SK-N-SH treated with all-trans-retinoic acid at 6 μM for 48 hours (cell line): Measurements from ENCODE around the gene PRODH2.

Experiments used
- ARNTL ChIP-seq: fragments of 450-650 bp; formaldehyde crosslinking; IDR thresholded peaks from 2 replicates; pipeline ENCODE4 v1.5.0; 2020; ENCODE audit warnings: low read depth, mild to moderate bottlenecking, moderate library complexity, borderline replicate concordance
- CREB5 ChIP-seq: fragments of 250-450 bp; sonication (Bioruptor Pico); IDR thresholded peaks from 2 replicates; pipeline ENCODE4 v1.5.1; 2020; ENCODE audit warnings: low read depth, mild to moderate bottlenecking, moderate library complexity
- CSRNP3 ChIP-seq: fragments of 250-450 bp; sonication (Bioruptor Pico); IDR thresholded peaks from 2 replicates; pipeline ENCODE4 v1.5.1; 2021; ENCODE audit warnings: mild to moderate bottlenecking, moderate library complexity
- GLIS3 ChIP-seq: fragments of 250-450 bp; sonication (Bioruptor Pico); IDR thresholded peaks from 2 replicates; pipeline ENCODE4 v1.5.0; 2020; ENCODE audit warnings: mild to moderate bottlenecking, moderate library complexity
- ISL1 ChIP-seq: fragments of 250-450 bp; sonication (Bioruptor Pico); IDR thresholded peaks from 2 replicates; pipeline ENCODE4 v2.1.2; 2022; ENCODE audit warnings: mild to moderate bottlenecking, moderate library complexity
- OSR1 ChIP-seq: fragments of 250-450 bp; sonication (Bioruptor Pico); IDR thresholded peaks from 2 replicates; pipeline ENCODE4 v1.8.0; 2022; ENCODE audit warnings: moderate library complexity, mild to moderate bottlenecking, inconsistent platforms
- PATZ1 ChIP-seq: fragments of 250-450 bp; sonication (Bioruptor Pico); IDR thresholded peaks from 2 replicates; pipeline ENCODE4 v1.8.0; 2020; ENCODE audit warnings: mild to moderate bottlenecking, moderate library complexity, borderline replicate concordance
- TCF4 ChIP-seq: fragments of 250-450 bp; sonication (Bioruptor Pico); IDR thresholded peaks from 2 replicates; pipeline ENCODE4 v1.8.0; 2021; ENCODE audit warnings: mild to moderate bottlenecking, moderate library complexity, borderline replicate concordance
- ZFP3 ChIP-seq: fragments of 250-450 bp; sonication (Bioruptor Pico); IDR thresholded peaks from 2 replicates; pipeline ENCODE4 v1.5.0; 2020; ENCODE audit warnings: mild to moderate bottlenecking, moderate library complexity
- ZNF565 ChIP-seq: fragments of 450-650 bp; formaldehyde crosslinking; conservative IDR thresholded peaks from 2 replicates; pipeline ENCODE4 v1.5.0; 2020; ENCODE audit warnings: low read depth, mild to moderate bottlenecking, moderate library complexity
- ZNF70 ChIP-seq: fragments of 450-650 bp; formaldehyde crosslinking; IDR thresholded peaks from 2 replicates; pipeline ENCODE4 v1.5.0; 2020; ENCODE audit warnings: mild to moderate bottlenecking, moderate library complexity

GRCh38 chr19:35780058-35780457 is 32.6 kb downstream of the PRODH2 start:
- TF ChIP-seq ZNF565 = no peak
- no peak for TF ChIP-seq PATZ1 (CRISPR knock-in tag)
- no peak for TF ChIP-seq CSRNP3 (CRISPR knock-in tag)
- TF ChIP-seq TCF4 (CRISPR knock-in tag) = no peak
- TF ChIP-seq CREB5 (CRISPR knock-in tag) = no peak
- no peak for TF ChIP-seq ARNTL
- TF ChIP-seq ZNF70 (CRISPR knock-in tag) = no peak
- no peak for TF ChIP-seq ZFP3 (CRISPR knock-in tag)
- TF ChIP-seq OSR1 = no peak
- TF ChIP-seq ISL1 (CRISPR knock-in tag) = no peak
- no peak for TF ChIP-seq GLIS3
